Tibial nerve (tissue), 4 donors: ENCODE results near the gene AGXT. TPM values are rescaled to one million over a fixed set of nuclear protein-coding genes. Genes with fewer than 3 reads are reported as not detected.

Experiments used
- DNase-seq, 2 donors: peaks; one replicate each; pipeline ENCODE4 v3.0.0-alpha.2; 2019; ENCODE audit warnings: low spot score in 2 of 2
- H3K27ac ChIP-seq, 4 donors: fragments of 200-600 bp; sonication (generic) in 3 of 4; one replicate each; pipeline ENCODE4 v1.5.1; 2017 to 2019; ENCODE audit warnings: mild to moderate bottlenecking in 1 of 4
- H3K27me3 ChIP-seq, 2 donors: fragments of 200-600 bp; sonication (generic) in 1 of 2; one replicate each; pipeline versions ENCODE4 v1.5.1 to v1.6.0; 2017 to 2019
- H3K36me3 ChIP-seq, 3 donors: fragments of 200-600 bp; sonication (generic); one replicate each; pipeline ENCODE4 v1.5.1; 2018 to 2019
- H3K4me1 ChIP-seq, 4 donors: fragments of 200-600 bp; sonication (generic) in 3 of 4; one replicate each; pipeline ENCODE4 v1.5.1; 2017 to 2019
- H3K4me3 ChIP-seq, 4 donors: fragments of 200-600 bp; sonication (generic) in 3 of 4; one replicate each; pipeline ENCODE4 v1.5.1; 2017 to 2019; ENCODE audit warnings: mild to moderate bottlenecking in 1 of 4, moderate library complexity in 1 of 4
- H3K9me3 ChIP-seq, 4 donors: fragments of 200-600 bp; sonication (generic) in 3 of 4; one replicate each; pipeline ENCODE4 v1.5.1; 2017 to 2019
- CTCF ChIP-seq, 5 experiments: fragments of 200-600 bp in 3 of 5; fragments of 450-650 bp in 2 of 5; sonication (generic) in 3 of 5; IDR thresholded peaks; one replicate each; pipeline ENCODE4 v1.5.1; 2016 to 2019; ENCODE audit warnings: antibody characterized with exemption in 5 of 5, mild to moderate bottlenecking in 3 of 5, moderate library complexity in 2 of 5
- EP300 ChIP-seq, 2 donors: sonication (generic); formaldehyde crosslinking; IDR thresholded peaks; one replicate each; pipeline ENCODE4 v1.6.1; 2017; ENCODE audit warnings: antibody characterized with exemption in 2 of 2, mild to moderate bottlenecking in 1 of 2
- POLR2A ChIP-seq, 2 donors: fragments of 450-650 bp; IDR thresholded peaks; one replicate each; pipeline ENCODE4 v1.6.1; 2017; ENCODE audit warnings: antibody characterized with exemption in 2 of 2, mild to moderate bottlenecking in 2 of 2, moderate library complexity in 2 of 2
- WGBS, 2 donors: methylation state at CpG; one replicate each; pipeline ENCODE4 v1.1.5; 2018; 5-methylcytosine and 5-hydroxymethylcytosine counted together
- total RNA-seq, 4 donors: library from RNA; depleted of rRNA; stranded (reverse); fragments of >200 nt; gene quantifications; one replicate each; pipeline ENCODE4 v1.1.0, GENCODE V29; 2016

AGXT gene
- total RNA-seq, 4 donors from 2014 or later = 0.30 TPM; not detected in 3

DNA sequence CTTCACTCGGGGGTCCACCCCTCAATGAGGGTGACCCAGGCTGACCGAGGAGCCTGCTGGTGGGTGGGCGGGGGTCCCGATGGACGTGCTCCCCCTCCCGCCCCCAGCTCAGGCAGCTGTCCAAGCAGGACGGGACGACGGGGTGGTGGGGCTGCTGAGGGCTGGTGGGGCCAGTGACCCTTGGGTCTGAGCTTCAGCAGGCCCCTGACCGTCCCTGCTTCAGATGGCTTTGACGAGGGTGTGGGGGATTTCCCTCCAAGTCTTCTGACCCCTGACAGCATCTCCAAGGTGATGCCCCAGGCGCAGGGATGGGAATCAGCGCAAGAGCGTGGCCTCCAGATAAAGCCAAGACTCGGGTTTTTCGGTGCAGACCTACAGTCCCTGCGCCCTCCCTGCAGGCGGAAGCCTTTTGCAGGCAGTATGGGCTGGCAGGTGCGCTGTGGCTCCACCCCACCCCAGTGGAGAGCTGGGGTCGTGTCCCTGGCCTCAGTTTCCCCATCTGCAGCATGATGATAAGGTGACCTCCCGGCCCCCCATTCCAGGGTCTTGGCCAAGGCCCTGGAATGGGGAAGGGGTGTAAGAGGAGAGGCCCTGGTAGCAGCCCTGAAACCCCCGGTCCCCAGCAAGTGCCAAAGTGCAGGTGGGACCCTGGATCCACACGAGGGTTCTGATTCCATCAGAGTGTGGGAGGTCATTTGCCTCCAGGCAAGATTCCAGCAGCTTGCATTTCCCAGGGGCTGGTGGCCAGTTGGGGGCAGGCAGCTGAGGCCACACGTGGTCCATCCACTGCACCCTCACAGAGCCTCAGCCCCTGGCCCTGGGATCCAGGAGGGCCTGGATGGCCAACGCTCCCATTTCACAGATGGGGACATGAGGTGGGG is 46.3 kb downstream of the AGXT start:
- H3K27me3 ChIP-seq = no peaks in the 10 kb centered on the region
- peak overlapping the region in 2 of 4 donors; percentile 82 to 83 for H3K27ac ChIP-seq
- H3K4me1 ChIP-seq = peaks cover 0 to 51% (median 31%) of the 10 kb centered on the region in 4 donors

GRCh38 chr2:240915526-240916341 is 47.1 kb downstream of the AGXT start:
- no peaks in the 10 kb centered on the region for H3K9me3 ChIP-seq
- peak overlapping the region in 1 of 4 donors; percentile 30 for H3K4me3 ChIP-seq
- peak overlapping the region in 3 of 4 donors; percentile 30 to 83 (median 82) for H3K27ac ChIP-seq
- 9 to 24% methylated on average over 17 to 33 of the region's 34 CpGs for WGBS, 2 donors
- no peak for DNase-seq
- H3K4me1 ChIP-seq = peaks cover 0 to 57% (median 31%) of the 10 kb centered on the region in 4 donors
- no peaks in the 10 kb centered on the region for H3K36me3 ChIP-seq
- no peak for TF ChIP-seq EP300 (IDR thresholded peaks at IDR 0.05)
- no peak for TF ChIP-seq CTCF (IDR thresholded peaks at IDR 0.05)
- TF ChIP-seq POLR2A (IDR thresholded peaks at IDR 0.05) = no peak
- no peaks in the 10 kb centered on the region for H3K27me3 ChIP-seq

More for the DNA sequence above, 46.3 kb downstream of the AGXT start:
- H3K4me3 ChIP-seq = no peak overlapping the region
- TF ChIP-seq EP300 (IDR thresholded peaks at IDR 0.05) = no peak
- no peak for TF ChIP-seq POLR2A (IDR thresholded peaks at IDR 0.05)
- TF ChIP-seq CTCF (IDR thresholded peaks at IDR 0.05) = no peak
- DNase-seq = no peak
- no peaks in the 10 kb centered on the region for H3K9me3 ChIP-seq
- 48 to 50% methylated on average over 17 to 18 of the region's 25 CpGs for WGBS, 2 donors
- no peaks in the 10 kb centered on the region for H3K36me3 ChIP-seq

GRCh38 chr2:240916571-240917008 is 48.0 kb downstream of the AGXT start:
- 6 to 15% methylated on average over 5 to 24 of the region's 24 CpGs for WGBS, 2 donors
- TF ChIP-seq CTCF (IDR thresholded peaks at IDR 0.05) (no peak), EP300 (IDR thresholded peaks at IDR 0.05) (peak in 1 of 2 donors; percentile 92), POLR2A (IDR thresholded peaks at IDR 0.05) (no peak)
- peak overlapping the region in 1 of 4 donors; percentile 30 for H3K4me3 ChIP-seq
- H3K9me3 ChIP-seq = no peaks in the 10 kb centered on the region
- DNase-seq = peak; percentile 57 to 73
- no peaks in the 10 kb centered on the region for H3K36me3 ChIP-seq
- H3K27ac ChIP-seq = peak overlapping the region in 3 of 4 donors; percentile 43 to 83 (median 82)
- H3K27me3 ChIP-seq = no peaks in the 10 kb centered on the region
- H3K4me1 ChIP-seq = peaks cover 0 to 66% (median 34%) of the 10 kb centered on the region in 4 donors

DNA sequence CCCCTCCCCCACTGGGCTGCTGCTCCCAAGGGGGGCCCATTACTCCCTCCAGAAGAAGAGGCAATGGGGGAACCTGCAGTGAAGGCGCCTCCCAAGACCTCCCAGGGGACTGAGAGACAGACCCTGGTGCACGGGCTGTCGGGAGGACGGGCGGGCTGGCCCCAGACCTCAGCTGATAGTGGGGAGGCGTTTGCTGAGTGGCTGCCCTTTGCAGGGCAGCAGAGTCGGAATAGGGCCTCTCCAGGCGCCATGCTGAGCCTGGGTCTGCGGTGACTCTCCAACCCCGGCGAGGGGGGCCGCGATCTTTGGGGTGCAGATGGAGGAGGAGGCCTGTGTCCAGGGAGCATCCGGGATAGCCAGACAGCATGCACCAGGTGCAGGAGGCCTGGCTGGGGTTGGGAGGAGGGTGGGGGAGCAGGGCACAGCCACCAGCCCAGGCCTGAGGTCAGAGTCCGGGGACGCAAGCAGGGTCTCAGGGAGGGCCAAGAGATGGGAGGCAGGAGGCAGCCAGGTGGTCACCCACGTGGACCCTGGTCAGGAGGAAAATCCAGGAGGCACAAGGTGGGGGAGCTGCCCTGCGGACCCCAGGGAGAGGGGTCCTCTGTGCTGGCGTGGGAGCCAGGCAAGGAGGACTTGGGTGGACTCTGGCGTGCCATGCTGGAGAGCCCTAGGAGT is 48.5 kb downstream of the AGXT start:
- Histone ChIP-seq H3K27ac (peak overlapping the region in 3 of 4 donors; percentile 43 to 83 (median 82)), H3K4me1 (peaks cover 0 to 71% (median 35%) of the 10 kb centered on the region in 4 donors), H3K36me3 (no peaks in the 10 kb centered on the region), H3K27me3 (no peaks in the 10 kb centered on the region), H3K4me3 (no peak overlapping the region), H3K9me3 (no peaks in the 10 kb centered on the region)
- no peak for DNase-seq
- TF ChIP-seq POLR2A (IDR thresholded peaks at IDR 0.05) (no peak), EP300 (IDR thresholded peaks at IDR 0.05) (no peak), CTCF (IDR thresholded peaks at IDR 0.05) (no peak)
- 77 to 84% methylated on average over 16 to 20 of the region's 20 CpGs for WGBS, 2 donors
